NCI-H510A (cell line): Measurements from ENCODE around the gene LRRC4C.
"Not testable (repeated sequence)": the region's sequence is repeated elsewhere in the genome, so short reads cannot be mapped to it uniquely, and the experiment has no call there.

Experiments
- DNase-seq: peaks from one replicate; lab custom pipeline; 2025; lab: John Stamatoyannopoulos, UW

Gene LRRC4C

DNA sequence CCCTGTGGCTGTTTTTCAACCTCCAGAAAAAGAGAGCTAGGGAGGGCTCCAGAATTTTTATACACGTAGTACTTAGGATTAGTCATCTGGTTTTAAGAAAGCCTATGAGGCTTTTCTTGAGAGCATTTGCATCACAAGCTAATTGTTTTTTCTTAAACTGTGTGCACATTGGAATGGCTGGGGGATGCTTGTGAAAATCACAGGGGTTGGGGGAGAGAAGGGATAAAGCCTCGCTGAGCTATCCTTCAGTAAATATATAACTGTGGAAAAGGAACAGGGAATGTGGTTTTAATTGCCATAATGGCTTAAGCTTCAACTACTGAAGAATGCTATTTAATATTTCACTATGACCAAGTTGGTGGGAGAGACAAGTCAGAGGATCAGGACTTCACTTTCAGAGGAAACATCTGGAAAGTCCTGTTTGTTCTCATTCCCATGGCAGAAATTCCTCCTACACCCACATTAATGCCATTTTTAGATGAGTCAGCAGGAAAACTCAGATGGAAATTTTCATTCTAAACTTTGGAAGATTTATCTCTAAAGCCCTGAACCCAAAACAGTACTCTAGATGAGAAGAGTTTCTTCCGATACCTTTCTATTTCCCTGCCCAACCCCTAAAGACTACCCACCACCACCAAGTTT lies 591.3 kb downstream of the LRRC4C start:
- no peak for DNase-seq

DNA sequence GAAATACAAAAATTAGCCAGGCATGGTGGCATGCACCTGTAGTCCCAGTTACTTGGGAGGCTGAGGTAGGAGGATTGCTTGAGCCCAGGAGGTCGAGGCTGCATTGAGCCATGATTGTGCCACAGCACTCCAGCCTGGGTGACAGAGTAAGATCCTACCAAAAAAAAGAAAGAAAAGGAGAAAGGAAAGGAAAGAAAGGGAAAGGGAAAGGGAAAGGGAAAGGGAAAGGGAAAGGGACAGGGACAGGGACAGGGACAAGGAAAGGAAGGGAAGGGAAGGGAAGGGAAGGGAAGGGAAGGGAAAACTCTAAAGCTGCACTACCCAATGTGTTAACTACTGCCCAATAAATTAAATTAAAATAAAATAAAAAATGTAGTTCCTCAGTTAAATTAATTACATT lies 601.7 kb downstream of the LRRC4C start:
- DNase-seq: not testable (repeated sequence)

DNA sequence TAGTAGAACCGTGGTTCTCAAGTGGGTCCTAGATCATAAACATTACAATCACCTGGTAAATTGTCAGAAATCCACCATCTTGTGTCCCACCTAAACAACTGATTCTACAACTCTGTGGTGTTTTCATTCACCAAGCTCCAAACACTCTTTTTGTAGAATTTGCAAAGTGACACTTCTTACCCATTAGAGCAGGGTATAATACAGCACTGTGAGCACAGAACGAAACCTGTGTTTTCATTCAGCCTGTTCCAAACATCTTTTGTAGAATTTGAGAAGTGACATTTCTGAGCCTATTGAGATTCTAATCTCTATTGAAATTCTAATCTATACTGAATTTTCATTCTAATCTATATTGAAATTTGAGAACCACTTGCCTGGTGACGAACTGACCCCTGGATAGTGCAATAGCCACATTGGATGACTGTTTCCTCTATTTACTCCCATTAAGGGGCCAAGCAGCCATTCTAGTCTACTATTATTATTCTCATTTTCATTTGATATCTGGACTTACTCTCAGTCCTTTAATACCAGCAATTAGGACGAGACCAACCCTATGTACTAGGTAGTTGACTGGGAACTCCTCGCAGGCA lies 616.6 kb downstream of the LRRC4C start:
- DNase-seq: no peak

DNA sequence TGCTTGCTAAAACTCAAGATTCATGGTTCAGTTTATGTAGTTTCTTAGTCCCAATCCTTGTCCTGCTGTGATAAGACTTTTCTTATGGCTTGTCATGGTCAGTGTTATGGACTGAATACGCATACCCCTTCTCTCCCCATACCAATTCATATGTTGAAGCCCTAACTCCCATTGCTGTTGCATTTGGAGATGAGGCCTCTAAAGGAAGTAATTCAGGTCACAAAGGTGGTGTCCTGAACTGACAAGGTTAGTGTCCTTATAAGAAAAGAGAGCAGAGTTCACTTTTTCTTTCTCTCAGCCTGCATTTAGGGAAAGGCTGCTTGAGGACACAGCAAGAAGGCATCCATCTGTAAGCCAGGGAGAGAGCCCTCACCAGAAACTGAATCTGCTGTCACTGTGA lies 618.2 kb downstream of the LRRC4C start:
- DNase-seq: no peak

DNA sequence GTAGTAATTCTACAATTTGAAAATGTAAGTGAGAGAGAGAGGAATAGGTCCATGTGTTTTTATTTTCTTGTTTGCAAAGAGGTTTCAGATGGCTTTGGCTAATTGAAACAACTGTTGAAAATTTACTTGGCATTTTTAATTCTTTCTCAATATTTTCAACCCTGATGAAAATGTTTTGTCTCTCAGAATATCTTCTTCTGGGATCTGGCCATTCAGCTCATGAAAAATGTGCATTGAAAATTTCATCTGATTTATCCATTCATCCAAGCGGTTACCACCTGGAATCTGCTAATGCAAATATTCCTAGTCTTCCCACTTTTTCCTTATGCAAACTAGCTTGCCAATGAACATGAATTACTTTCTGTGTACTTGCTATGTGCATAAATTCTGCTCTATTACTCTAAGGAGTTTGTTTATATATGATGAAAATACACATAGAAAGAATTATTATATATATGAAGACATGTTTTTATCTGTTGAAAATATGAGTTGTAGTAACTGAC lies 621.2 kb downstream of the LRRC4C start:
- no peak for DNase-seq

DNA sequence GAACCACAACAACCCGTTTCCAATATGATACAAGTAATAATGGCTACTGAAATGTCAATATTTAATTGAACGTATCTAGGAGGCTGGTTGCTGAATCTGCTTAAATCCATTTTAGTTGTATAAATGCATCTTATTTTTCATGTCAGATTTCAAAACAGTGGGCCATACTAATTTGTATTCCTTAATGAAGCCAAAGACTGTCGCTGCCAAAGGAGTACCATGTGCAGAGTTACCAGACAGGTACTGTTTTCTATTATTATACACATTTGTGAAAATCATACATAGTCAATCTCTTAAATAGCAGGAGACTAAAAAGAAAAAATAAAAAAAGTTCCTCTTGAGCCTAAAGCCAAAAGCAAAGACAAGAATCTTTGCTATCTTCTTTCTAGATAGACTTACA lies 632.3 kb downstream of the LRRC4C start:
- no peak for DNase-seq

DNA sequence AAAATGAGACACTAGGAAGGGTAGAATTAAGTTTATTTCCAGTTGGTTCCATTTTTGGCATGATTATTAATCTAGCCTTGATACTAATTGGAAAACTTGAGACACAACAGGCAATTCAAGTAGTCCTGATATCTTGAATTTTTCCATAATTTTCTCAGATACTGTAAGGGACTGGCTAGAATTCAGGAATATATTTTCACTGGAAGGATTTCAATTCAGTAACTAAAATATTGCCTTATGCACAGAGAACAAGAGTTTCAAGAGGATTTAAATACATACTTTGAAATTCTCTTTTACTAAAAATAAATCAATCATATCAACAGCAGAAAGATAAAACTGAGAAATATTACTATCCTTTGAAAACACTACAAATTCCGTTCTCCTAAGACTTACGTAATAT lies 632.9 kb downstream of the LRRC4C start:
- DNase-seq: no peak

DNA sequence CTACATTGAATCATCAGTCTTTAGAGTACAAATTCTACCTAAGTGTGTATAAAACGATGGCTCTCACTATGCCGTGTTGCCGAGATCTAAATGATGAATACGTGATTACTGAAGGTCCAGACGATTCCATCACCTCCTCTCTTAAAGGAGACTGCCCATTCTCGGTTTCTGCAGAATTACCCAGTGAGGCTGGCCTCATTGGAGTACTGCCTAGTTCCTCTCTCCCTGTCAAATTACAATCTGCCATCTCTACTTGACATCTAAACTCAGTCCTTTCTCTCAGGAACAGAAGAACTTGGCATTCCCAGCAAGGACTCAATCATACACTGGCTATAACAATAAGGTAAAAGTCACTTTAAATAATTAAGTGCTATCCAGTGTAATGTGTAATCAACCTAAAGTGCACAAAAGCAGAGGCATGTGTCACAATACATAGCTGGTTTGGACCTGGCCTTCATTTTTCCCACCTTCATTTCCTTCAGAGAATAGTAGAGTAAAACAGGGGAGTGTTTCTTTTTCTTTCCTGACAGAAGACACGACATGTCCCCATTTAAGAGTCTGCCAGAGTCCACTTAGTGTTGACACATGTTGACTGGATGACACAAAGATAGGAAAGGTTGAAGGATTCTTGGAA lies 634.1 kb downstream of the LRRC4C start:
- no peak for DNase-seq

DNA sequence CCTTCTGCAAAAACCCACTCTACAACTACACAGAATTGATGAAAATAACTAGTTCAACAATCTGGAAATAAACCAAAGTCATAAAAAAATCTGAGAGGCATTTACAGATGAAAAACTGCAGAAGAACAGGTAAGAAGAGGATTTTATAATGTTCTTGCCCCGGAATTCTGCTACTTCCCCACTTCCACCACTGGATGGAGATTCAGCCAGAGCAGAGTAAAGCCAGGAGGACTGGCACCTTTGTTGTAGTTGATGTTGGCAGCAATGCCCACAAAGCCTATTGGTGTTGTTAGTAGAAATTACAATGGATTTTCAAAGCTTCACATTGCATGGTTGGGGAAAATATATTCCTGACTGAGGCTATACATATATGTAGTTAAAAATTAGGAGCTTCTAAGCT lies 640.2 kb downstream of the LRRC4C start:
- no peak for DNase-seq

DNA sequence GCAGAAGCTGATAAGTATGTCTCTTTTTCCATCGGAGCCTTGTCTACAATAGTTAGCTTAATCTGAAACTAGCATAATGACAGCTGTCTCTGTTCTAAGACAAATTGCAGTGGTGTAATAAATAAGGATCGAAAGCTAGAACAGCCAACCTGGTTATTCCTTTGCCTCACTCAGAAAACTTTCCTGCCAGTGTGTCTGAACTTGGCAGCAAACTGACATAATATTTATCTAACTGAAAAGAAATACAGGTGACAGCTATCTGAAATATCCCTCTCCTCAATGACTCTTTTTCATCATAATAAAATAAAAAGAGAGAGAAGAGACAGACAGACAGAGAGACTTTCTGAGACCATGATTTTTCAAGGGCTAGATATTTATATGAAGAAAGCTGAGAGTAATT lies 642.5 kb downstream of the LRRC4C start:
- no peak for DNase-seq

DNA sequence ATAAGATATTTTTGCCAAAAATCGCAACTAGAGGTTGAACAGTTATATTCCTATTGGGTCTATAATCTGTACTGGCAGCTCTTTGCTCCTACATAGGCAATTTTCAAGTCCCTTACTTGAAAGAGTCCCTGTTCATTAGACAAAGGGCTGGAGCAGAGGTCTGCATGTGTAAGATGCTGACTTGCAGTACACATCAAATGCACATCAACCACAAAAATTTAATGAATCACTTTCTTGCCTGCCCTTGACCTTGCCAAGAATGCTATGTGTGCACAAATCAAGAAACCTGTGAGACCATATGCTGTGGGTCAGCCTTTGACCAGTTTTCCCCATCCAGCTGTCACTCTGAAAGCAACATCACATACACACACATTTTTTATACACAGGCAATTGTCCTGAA lies 661.5 kb downstream of the LRRC4C start:
- DNase-seq: no peak

DNA sequence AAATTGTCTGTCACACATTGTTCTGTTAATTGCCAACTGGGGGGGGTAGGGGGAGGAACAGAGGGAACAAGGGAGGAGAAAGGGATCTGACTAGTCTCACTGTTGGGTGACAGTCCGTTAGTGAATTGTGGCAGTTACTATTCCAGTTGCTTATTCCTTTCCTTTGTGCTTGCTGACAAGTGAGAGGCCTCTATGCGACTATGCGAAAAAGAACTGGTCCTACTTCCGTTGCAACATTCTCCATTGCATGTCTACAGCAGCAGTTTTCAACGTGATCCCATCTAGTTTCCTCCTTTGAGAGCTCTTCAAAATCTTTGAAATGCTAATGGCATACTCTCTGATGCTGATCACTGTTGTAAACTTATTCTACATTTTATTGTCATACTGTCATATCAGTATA lies 672.2 kb downstream of the LRRC4C start:
- no peak for DNase-seq

DNA sequence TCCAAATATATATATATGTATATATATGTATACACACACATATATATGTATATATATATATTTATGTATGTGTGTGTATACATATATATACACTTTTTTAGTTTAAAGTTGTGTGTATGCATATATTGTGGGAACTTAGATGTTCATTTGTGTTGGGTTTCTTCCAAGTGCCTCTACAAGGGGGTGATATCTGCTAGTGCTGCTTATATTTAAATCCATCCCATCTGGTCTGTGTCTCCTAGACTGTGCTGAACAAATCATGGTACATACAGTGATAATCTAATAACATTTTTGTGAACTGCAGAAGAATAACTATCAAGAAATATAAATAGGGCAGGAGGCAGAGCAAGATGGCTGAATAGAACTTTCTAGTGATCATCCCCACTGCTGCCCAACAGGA lies 696.4 kb downstream of the LRRC4C start:
- no peak for DNase-seq

DNA sequence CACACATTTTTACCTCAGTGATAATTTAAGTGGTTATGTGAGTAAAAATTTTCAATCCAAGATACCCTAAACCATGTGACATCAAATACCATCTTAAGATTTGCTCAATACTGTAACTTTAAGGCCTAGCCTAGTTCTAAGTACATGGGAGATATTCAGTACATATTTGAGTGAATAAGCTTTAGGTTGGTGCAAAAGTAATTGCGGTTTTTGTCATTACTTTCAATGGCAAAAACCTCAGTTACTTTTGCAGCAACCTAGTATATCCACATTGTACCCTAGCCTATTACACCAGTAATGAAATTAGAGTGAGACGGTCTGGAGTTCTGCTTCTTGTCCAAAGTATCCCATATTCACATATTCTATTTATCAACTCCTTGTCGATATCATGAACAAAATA lies 700.1 kb downstream of the LRRC4C start:
- no peak for DNase-seq

DNA sequence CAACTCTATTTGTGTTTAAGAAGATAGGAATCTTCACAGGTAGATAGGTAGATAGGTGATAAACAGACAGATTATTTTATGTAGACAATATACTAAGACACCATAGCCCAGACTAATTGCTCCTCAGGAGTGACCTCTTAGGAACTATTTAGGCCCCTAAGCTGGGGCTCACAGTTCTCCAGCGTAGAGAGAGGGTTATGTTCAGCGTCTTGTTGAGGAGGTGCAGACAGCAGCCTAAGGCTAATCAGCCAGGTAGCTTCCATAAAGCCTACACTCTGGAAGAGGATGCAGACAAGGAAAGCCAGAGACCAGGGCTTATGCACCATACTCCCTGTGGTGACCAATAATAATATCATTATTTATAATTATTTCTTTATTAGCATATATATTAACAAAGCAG lies 705.2 kb downstream of the LRRC4C start:
- DNase-seq: no peak

DNA sequence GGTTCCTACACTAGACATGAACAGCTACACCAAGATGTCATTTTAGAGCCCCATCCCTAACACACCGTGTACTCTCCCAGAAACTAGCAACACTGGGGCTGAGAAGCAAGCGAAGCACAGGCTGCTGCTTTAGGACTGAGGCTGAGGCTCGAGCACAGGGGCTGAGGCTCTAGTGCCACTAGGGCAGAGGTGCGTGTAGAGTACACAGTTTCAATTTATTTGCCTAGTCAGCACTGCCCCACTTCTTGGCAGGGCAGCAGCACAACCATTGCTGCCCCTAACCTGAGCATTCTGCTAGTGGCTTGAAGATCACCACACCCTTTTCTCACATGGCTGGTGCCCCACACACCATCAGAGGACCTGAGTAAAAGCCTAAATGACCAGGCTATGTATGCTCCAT lies 713.2 kb downstream of the LRRC4C start:
- no peak for DNase-seq

DNA sequence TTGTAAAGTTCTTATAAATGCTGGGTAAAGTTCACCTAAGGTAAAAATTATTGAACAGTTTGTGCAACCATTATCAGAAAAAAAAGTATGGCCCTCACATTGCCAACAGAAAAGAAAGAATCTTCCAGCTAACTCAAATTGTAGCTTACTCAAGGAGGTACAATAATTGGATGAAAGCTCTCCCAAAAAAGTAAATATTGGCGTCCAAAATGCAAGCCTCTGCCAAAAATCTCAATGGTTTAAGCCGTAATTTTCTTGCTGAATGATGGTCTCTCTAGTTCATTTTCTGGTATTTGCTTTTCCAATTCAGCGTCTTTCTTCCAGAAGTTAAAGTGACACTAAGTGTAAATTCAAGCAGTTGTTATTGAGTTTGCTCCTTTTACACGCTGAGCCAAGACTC lies 727.3 kb downstream of the LRRC4C start:
- no peak for DNase-seq

DNA sequence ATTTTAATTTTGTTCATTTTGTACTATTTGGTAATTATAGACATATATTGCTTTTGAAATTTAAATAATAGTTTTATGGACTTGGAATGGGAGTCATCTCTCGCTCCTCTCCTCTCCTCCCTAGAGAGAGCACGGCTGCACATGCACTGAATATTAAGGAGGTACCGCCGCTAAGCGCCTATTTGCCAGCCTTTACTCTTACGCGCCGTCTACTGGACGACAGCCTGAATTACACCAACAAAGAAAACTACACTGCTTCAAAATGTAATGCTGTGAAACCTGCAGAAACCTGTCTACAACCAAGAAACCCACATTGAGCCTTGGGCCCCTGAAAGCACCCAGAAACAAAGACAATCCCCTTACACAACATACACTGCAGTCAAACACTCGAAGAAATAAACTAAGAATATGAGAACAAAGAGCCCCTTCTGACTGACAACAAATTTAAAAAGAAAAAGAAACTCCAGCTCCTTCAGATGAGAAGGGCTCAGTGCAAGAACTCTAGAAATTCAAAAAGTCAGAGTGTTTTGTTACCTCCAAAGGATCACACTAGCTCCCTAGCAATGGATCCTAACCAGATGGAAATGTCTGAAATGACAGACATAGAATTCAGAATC lies 737.2 kb downstream of the LRRC4C start:
- DNase-seq: no peak

DNA sequence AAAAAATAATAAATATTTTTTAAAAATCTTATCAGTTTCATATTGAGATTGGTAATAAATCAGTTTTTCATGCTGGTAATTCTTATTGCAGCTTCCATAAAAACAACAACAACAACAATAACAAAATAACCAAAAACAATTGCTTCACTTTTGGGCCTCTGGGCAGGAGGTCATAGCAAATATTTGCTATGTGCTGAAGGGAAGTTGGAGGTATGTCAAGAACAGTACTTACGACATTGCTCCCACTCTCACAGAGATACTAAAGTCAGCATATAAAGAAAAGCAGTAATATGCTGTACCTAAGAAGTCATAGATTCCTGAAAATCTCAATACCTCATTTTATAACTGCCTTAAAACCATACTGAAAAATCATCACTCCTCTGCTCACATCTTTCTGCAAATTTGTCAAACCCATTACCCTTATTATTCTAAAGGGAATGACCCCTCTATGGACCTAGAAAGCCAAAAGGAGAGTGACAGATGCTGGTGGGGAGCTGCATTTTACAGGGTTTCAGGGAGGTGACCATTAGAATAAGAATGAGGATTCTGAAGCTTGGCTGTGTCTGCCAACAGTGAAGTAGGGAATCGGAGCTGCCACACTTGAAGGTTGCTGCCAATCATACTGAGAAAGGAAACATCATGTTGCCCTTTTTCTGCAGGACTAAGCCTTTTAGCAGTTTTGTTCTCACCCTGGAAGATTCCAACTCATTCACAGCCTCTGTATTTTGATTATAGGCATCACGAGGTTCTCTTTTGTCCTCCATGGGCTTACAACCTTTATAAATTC lies 742.9 kb downstream of the LRRC4C start:
- no peak for DNase-seq

DNA sequence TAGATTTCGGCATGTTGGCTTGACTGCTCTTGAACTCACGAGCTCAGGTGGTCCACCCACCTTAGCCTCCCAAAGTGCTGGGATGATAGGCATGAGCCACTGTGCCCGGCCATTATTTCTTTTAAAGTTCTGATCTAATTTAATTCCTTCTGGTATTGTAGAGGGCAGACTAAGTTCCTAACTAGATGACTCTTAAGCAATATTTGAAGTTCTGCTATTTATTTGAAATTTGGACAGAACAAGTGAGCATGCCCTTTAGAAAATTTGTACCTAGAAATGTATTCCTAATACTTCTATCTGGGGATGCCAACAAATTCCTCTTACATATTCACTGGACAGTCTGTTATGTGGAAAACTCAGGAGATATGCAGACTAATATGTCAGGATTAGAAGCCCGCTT lies 746.4 kb downstream of the LRRC4C start:
- DNase-seq: no peak

DNA sequence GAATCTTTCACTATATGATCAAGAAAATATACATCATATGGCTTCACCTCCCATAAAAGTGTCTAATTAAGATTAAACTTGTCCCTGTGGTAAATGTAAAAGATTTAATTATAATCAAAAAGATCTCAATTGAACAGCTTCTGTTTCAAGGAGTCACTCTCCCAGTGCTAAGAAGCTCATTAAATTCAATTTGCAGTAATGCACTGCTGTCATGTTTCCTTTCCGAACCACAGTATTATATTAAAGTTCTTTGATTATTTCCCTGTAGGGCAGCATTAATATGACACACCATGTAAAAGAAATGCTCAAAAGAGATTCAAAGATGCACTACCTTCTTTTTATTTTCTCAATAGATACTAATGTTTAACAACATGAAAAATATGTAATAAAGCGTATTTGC lies 758.4 kb downstream of the LRRC4C start:
- DNase-seq: no peak

DNA sequence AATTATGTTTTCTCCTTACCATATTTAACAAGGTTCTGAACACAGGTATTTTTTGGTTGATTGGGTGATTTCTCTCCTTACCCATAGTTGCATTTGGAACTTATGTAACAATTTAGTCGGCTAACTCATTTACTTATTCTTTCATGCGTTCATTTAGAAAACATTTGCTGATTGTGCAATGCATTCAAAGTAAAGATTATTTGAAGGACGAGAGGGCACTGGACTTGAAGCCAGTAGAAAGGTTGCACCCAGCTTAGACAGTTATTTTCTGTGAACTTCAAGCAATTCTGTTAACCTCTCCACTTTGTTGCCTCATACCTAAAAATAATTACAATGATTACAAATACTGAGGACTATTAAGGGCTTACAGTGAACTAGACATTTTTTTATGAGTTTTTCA lies 769.6 kb downstream of the LRRC4C start:
- DNase-seq: no peak
